ENCODE data around the gene TSPAN9.

DNA sequence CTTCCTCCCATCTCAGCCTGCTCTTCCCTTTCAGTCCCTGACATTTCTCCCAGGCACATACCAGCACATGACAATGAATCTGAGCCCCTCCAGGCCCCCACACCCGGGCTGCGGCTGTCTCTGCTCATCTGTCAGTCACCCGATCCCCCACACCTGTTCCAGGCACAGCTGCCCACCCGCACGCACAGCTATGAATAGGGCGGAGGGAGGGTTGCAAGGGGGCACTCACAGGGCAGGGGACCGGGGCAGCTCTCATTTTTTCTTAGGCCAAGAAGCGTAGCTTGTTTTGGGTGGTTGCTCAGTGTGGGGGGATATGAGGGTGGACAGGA lies 43.7 kb upstream of the TSPAN9 start:
- TF ChIP-seq, protein P1, sequence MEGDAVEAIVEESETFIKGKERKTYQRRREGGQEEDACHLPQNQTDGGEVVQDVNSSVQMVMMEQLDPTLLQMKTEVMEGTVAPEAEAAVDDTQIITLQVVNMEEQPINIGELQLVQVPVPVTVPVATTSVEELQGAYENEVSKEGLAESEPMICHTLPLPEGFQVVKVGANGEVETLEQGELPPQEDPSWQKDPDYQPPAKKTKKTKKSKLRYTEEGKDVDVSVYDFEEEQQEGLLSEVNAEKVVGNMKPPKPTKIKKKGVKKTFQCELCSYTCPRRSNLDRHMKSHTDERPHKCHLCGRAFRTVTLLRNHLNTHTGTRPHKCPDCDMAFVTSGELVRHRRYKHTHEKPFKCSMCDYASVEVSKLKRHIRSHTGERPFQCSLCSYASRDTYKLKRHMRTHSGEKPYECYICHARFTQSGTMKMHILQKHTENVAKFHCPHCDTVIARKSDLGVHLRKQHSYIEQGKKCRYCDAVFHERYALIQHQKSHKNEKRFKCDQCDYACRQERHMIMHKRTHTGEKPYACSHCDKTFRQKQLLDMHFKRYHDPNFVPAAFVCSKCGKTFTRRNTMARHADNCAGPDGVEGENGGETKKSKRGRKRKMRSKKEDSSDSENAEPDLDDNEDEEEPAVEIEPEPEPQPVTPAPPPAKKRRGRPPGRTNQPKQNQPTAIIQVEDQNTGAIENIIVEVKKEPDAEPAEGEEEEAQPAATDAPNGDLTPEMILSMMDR (IDR thresholded peaks at IDR 0.05), result no peak
- no peak for TF ChIP-seq POLR2A (IDR thresholded peaks at IDR 0.05)

Data from lower leg skin (tissue), 3 donors.